Measurements from ENCODE around the gene TMEM163.

GRCh38 chr2:134445116-134445515 lies 273.7 kb downstream of the TMEM163 start:
- TF ChIP-seq RAD21 (IDR thresholded peaks at IDR 0.05; ENCODE audit: low read depth): no peak
- TF ChIP-seq MAX (IDR thresholded peaks at IDR 0.05): no peak
- TF ChIP-seq TEAD4 (IDR thresholded peaks at IDR 0.05): no peak
- TF ChIP-seq ZBTB7A (IDR thresholded peaks at IDR 0.05; ENCODE audit: low read depth): no peak
- no peak for TF ChIP-seq EP300 (IDR thresholded peaks at IDR 0.05; ENCODE audit: borderline replicate concordance)
- TF ChIP-seq YY1 (IDR thresholded peaks at IDR 0.05; ENCODE audit: low read depth): no peak
- TF ChIP-seq REST (IDR thresholded peaks at IDR 0.05; ENCODE audit: low read depth): no peak
- TF ChIP-seq TAF1 (IDR thresholded peaks at IDR 0.05; ENCODE audit: low read depth): no peak
- TF ChIP-seq CREB1 (IDR thresholded peaks at IDR 0.05; ENCODE audit: low read depth): no peak
- no peak for TF ChIP-seq CEBPB (IDR thresholded peaks at IDR 0.05)
- TF ChIP-seq FOXM1 (IDR thresholded peaks at IDR 0.05; ENCODE audit: borderline replicate concordance, low read depth): no peak
- TF ChIP-seq, protein P1, sequence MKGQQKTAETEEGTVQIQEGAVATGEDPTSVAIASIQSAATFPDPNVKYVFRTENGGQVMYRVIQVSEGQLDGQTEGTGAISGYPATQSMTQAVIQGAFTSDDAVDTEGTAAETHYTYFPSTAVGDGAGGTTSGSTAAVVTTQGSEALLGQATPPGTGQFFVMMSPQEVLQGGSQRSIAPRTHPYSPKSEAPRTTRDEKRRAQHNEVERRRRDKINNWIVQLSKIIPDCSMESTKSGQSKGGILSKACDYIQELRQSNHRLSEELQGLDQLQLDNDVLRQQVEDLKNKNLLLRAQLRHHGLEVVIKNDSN (IDR thresholded peaks at IDR 0.05): no peak
